ENCODE data around the gene CEACAM8. TPM values are rescaled to one million over a fixed set of nuclear protein-coding genes. Genes with fewer than 3 reads are reported as not detected.
"Not testable (repeated sequence)": the region's sequence is repeated elsewhere in the genome, so short reads cannot be mapped to it uniquely, and the experiment has no call there.

The CEACAM8 gene
- polyA plus RNA-seq, 1 donor, result 0.03 TPM

DNA sequence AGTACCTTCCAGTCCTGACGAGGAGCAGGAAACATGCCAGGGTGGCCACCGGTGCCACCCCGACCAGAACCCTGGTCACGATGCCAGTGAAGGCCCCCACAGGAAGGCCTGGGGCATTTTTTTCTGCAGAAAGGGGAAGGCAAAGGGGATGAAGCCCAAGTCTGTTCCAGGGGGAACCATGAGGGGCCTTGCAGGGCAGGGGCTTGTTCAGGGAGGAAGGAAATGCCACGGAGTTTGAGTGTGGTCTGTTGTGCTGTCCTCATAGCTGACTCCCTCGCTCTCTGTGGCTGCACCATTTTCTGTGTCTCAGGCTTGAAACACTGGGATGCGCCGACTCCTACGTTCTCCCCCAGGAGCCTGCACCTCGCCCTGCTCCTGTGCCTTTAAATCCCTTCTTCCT lies 38.9 kb downstream of the CEACAM8 start:
- Histone ChIP-seq H3K27me3 (ENCODE audit: control insufficient read depth, insufficient read depth, low read length) (no peaks in the 10 kb centered on the region), H3K36me3 (ENCODE audit: control insufficient read depth, insufficient read depth, low read length) (no peaks in the 10 kb centered on the region), H3K9me3 (ENCODE audit: control insufficient read depth, low read depth, low read length) (no peaks in the 10 kb centered on the region), H3K27ac (ENCODE audit: low read length) (no peak overlapping the region), H3K4me3 (ENCODE audit: low read length) (no peak overlapping the region), H3K4me1 (ENCODE audit: control insufficient read depth, insufficient read depth, low read length) (no peaks in the 10 kb centered on the region)
- no peak for DNase-seq
- WGBS (ENCODE audit: insufficient coverage, low lambda C conversion rate), result 84% methylated on average over 4 of the region's 10 CpGs

DNA sequence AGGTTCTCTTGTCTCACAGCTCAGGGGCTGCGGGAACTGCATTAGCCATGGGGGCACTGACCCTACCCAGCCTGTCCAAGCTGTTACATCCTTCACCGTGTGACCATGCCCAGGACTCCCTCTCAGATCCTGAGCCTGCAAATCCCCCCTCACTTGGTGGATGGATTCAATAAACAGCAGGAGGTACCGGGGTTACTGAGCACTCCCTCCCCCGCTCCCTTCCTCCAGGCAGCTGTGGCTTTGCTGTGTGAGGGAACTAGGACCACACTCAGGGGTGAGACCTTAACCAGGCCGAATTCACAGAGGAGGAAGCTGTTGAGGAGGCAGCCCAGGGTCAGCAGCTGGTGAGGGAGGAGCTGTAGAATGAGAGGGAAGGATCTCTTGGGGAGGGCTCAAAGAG lies 39.4 kb downstream of the CEACAM8 start:
- WGBS (ENCODE audit: insufficient coverage, low lambda C conversion rate), result no CpG with 5 or more reads among the region's 5 CpGs
- DNase-seq, result no peak

DNA sequence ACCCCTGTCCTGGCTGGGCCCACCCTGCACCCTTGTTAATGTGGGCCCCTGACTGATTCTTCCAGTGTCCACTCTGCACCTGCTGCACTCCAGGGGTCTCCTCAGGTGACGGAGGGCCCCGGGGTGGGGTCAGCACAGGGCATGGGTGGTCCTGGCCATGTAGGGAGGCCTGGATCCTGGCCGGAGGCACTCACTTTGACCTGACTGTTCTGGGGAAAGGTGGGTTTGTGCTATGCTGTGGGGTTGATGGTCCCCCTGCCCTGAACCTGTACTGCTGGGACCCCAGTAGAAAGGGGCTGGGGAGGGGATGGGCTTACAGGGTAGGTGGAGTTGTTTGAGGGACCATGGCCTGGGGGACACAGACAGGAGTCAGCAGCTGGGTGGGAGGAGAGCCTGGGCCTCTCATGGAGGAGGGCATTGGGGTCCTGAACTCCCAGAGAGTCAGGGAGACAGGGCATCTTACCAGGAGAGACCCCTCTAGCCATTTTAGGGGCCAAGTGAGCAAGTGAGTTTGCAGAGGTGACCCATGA lies 40.6 kb downstream of the CEACAM8 start:
- Histone ChIP-seq H3K36me3 (ENCODE audit: control insufficient read depth, insufficient read depth, low read length) (no peaks in the 10 kb centered on the region), H3K4me1 (ENCODE audit: control insufficient read depth, insufficient read depth, low read length) (no peaks in the 10 kb centered on the region), H3K27ac (ENCODE audit: low read length) (no peak overlapping the region), H3K27me3 (ENCODE audit: control insufficient read depth, insufficient read depth, low read length) (no peaks in the 10 kb centered on the region), H3K4me3 (ENCODE audit: low read length) (no peak overlapping the region), H3K9me3 (ENCODE audit: control insufficient read depth, low read depth, low read length) (no peaks in the 10 kb centered on the region)
- DNase-seq, result no peak
- no CpG with 5 or more reads among the region's 3 CpGs for WGBS (ENCODE audit: insufficient coverage, low lambda C conversion rate)

More for the DNA sequence above, 39.4 kb downstream of the CEACAM8 start:
- H3K9me3 ChIP-seq (ENCODE audit: control insufficient read depth, low read depth, low read length), result no peaks in the 10 kb centered on the region
- H3K4me1 ChIP-seq (ENCODE audit: control insufficient read depth, insufficient read depth, low read length), result no peaks in the 10 kb centered on the region
- no peaks in the 10 kb centered on the region for H3K36me3 ChIP-seq (ENCODE audit: control insufficient read depth, insufficient read depth, low read length)
- H3K4me3 ChIP-seq (ENCODE audit: low read length), result no peak overlapping the region
- H3K27me3 ChIP-seq (ENCODE audit: control insufficient read depth, insufficient read depth, low read length), result no peaks in the 10 kb centered on the region
- H3K27ac ChIP-seq (ENCODE audit: low read length), result no peak overlapping the region

DNA sequence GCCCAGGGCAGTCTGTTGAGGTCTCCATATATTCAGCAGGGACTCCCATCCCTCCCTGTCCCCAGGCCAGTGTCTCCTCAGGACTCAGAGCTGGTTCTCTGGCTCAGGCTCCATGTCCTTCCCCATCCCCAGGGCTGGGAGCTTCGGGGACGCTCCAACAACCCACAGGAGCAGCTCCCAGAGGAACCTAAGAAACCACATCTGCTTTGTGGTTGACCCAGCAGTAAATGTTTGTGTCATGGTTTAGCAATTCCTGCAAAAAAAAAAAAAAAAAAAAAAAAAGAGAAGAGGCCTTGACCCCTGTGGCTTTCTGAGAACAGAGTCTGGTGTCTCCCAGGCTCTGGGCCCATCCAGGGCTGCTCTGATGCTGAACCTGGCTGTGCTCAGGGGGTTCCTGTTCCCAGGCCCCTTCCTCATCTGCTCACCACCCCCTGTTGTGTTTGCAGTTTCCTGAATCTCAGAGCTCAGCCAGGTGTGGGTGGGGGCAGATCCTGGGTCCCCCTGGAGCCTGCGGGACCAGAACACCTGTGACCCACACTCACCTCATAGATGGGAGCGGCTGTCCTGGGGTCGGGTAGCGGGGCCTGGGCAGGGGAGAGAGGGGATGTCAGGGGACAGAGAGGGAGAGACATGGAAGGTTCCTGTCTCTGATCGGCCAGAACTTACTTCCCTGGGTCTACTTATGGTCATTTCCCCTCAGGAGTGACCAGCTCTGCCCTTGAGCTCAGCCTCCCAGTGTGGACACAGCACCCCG lies 41.3 kb downstream of the CEACAM8 start:
- Histone ChIP-seq H3K4me3 (ENCODE audit: low read length) (no peak overlapping the region), H3K9me3 (ENCODE audit: control insufficient read depth, low read depth, low read length) (no peaks in the 10 kb centered on the region), H3K27me3 (ENCODE audit: control insufficient read depth, insufficient read depth, low read length) (no peaks in the 10 kb centered on the region), H3K27ac (ENCODE audit: low read length) (no peak overlapping the region), H3K4me1 (ENCODE audit: control insufficient read depth, insufficient read depth, low read length) (no peaks in the 10 kb centered on the region), H3K36me3 (ENCODE audit: control insufficient read depth, insufficient read depth, low read length) (no peaks in the 10 kb centered on the region)
- no CpG with 5 or more reads among the region's 8 CpGs for WGBS (ENCODE audit: insufficient coverage, low lambda C conversion rate)
- DNase-seq, result no peak

DNA sequence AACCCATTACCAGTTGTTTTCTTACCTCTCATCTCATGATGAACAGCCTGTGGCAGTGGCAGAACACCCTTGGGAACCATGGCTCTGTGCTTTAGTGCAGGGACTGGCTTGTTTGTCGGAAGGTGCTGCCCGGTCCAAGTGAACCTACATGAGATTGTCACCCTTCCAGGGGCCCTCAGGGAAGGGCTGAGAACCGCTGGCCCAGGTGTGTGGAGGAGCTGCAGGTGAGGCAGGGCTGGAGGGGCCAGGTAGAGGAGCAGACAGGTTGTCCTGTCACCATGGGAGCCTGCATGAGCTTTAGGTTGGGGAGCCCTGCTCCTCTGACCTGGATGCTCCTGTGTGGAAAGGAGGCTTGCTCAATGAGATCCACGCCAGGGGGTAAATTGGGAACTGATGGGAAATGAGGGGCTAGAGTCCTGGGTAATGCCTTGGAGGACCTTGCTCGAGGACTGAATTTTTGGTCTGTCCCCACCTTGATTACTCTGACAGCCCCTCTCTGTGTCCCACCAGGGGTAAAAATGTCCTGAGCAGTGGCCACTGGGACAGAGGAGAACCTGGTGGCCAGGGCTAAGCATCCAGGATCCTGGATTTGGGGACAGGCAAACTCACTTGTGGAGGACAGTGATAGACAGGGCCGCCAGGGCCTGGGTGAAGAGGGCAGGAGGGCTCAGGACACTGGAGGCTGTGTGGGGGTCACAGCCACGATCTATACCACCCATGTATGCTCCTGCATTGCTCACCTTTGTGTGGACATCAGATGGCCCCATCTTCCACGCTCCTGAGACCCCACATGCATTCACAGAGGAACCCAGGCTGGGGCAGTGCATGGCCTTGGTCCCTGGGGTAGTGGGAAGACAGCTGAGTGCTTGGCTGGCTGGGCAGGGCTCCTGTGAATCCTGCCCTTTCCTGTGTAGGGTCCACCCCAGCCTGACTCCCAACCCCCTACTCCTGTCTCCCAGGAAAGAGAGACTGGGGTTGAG lies 42.3 kb downstream of the CEACAM8 start:
- no peak overlapping the region for H3K27ac ChIP-seq (ENCODE audit: low read length)
- no peaks in the 10 kb centered on the region for H3K9me3 ChIP-seq (ENCODE audit: control insufficient read depth, low read depth, low read length)
- H3K4me3 ChIP-seq (ENCODE audit: low read length), result no peak overlapping the region
- H3K4me1 ChIP-seq (ENCODE audit: control insufficient read depth, insufficient read depth, low read length), result no peaks in the 10 kb centered on the region
- WGBS (ENCODE audit: insufficient coverage, low lambda C conversion rate), result no CpG with 5 or more reads among the region's 8 CpGs
- no peaks in the 10 kb centered on the region for H3K27me3 ChIP-seq (ENCODE audit: control insufficient read depth, insufficient read depth, low read length)
- no peak for DNase-seq
- H3K36me3 ChIP-seq (ENCODE audit: control insufficient read depth, insufficient read depth, low read length), result no peaks in the 10 kb centered on the region

DNA sequence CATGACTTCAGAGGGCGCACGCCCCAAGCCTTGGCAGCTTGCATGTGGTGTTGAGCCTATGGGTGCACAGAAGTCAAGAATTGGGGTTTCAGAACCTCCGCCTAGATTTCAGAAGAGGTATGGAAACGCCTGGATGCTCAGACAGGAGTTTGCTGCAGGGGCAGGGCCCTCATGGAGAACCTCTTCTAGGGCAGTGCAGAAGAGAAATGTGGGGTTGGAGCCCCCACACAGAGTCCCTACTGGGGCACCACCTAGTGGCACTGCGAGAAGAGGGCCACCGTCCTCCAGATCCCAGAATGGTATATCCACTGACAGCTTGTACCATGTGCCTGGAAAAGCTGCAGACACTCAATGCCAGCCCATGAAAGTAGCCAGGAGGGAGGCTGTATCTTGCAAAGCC lies 44.2 kb downstream of the CEACAM8 start:
- WGBS (ENCODE audit: insufficient coverage, low lambda C conversion rate), result no CpG with 5 or more reads among the region's 6 CpGs
- H3K27me3 ChIP-seq (ENCODE audit: control insufficient read depth, insufficient read depth, low read length), result not testable (repeated sequence)

DNA sequence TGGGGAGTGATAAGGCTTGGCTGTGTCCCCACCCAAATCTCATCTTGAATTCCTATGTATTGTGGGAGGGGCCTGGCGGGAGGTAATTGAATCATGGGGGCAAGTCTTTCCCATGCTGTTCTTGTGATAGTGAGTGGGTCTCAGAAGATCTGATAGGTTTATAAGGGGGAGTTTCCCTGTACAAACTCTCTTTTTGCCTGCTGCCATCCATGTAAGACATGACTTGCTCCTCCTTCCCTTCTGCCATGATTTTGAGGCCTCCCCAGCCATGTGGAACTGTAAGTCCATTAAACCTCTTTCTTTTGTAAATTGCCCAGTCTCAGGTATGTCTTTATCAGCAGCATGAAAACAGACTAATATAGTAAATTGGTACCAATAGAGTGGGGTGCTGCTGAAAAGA lies 45.7 kb downstream of the CEACAM8 start:
- H3K27ac ChIP-seq (ENCODE audit: low read length); H3K27me3 ChIP-seq (ENCODE audit: control insufficient read depth, insufficient read depth, low read length); H3K36me3 ChIP-seq (ENCODE audit: control insufficient read depth, insufficient read depth, low read length); H3K9me3 ChIP-seq (ENCODE audit: control insufficient read depth, low read depth, low read length); H3K4me3 ChIP-seq (ENCODE audit: low read length); H3K4me1 ChIP-seq (ENCODE audit: control insufficient read depth, insufficient read depth, low read length); DNase-seq: not testable (repeated sequence)
- no CpG with 5 or more reads among the region's 1 CpG for WGBS (ENCODE audit: insufficient coverage, low lambda C conversion rate)

More for the DNA sequence above, 44.2 kb downstream of the CEACAM8 start:
- not testable (repeated sequence) for H3K4me1 ChIP-seq (ENCODE audit: control insufficient read depth, insufficient read depth, low read length); H3K27ac ChIP-seq (ENCODE audit: low read length); DNase-seq; H3K4me3 ChIP-seq (ENCODE audit: low read length); H3K36me3 ChIP-seq (ENCODE audit: control insufficient read depth, insufficient read depth, low read length); H3K9me3 ChIP-seq (ENCODE audit: control insufficient read depth, low read depth, low read length)

DNA sequence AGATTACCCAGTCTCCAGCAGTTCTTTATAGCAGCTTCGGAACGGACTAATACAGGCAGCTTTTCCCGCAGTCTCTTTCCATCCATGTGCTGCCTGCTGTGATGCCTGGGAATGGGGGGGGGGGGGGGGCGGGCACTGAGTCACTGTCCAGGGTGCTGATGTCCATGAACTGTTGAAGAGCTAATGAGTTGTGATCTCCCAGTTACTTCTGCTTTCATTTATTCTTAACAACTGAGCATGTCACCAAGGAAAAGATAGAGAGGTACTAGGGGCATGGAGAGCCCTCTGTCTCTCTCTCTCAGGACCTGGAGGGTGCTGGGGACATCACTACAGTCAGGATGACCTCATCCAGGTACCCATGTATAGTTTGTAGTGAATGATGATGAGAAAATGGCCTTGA lies 46.2 kb downstream of the CEACAM8 start:
- DNase-seq, result no peak
- WGBS (ENCODE audit: insufficient coverage, low lambda C conversion rate), result no CpG with 5 or more reads among the region's 4 CpGs
- Histone ChIP-seq H3K4me1 (ENCODE audit: control insufficient read depth, insufficient read depth, low read length) (no peaks in the 10 kb centered on the region), H3K4me3 (ENCODE audit: low read length) (no peak overlapping the region), H3K36me3 (ENCODE audit: control insufficient read depth, insufficient read depth, low read length) (no peaks in the 10 kb centered on the region), H3K9me3 (ENCODE audit: control insufficient read depth, low read depth, low read length) (no peaks in the 10 kb centered on the region), H3K27ac (ENCODE audit: low read length) (no peak overlapping the region), H3K27me3 (ENCODE audit: control insufficient read depth, insufficient read depth, low read length) (peaks cover 3% of the 10 kb centered on the region)

DNA sequence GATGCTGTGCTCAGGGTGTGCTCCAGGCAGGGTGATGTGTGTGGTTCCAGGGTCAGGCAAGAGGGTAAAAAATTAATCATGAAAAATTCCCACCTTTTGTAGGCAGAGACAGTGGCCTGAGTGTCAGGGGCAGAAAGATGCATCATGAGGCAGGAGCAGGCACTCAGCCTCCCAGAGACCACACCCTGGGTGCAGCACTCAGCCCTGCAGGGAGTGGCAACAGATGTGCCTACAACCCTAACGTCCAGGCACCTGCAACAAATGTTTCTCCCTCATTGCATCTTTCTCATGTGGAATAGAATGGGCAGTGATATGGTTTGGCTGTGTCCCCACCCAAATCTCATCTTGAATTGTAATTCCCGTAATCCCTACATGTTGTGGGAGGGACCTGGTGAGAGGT lies 46.8 kb downstream of the CEACAM8 start:
- no peaks in the 10 kb centered on the region for H3K36me3 ChIP-seq (ENCODE audit: control insufficient read depth, insufficient read depth, low read length)
- no peak for DNase-seq
- no peak overlapping the region for H3K4me3 ChIP-seq (ENCODE audit: low read length)
- H3K27me3 ChIP-seq (ENCODE audit: control insufficient read depth, insufficient read depth, low read length), result peaks cover 3% of the 10 kb centered on the region
- H3K27ac ChIP-seq (ENCODE audit: low read length), result no peak overlapping the region
- no peaks in the 10 kb centered on the region for H3K9me3 ChIP-seq (ENCODE audit: control insufficient read depth, low read depth, low read length)
- no CpG with 5 or more reads among the region's 2 CpGs for WGBS (ENCODE audit: insufficient coverage, low lambda C conversion rate)
- no peaks in the 10 kb centered on the region for H3K4me1 ChIP-seq (ENCODE audit: control insufficient read depth, insufficient read depth, low read length)

DNA sequence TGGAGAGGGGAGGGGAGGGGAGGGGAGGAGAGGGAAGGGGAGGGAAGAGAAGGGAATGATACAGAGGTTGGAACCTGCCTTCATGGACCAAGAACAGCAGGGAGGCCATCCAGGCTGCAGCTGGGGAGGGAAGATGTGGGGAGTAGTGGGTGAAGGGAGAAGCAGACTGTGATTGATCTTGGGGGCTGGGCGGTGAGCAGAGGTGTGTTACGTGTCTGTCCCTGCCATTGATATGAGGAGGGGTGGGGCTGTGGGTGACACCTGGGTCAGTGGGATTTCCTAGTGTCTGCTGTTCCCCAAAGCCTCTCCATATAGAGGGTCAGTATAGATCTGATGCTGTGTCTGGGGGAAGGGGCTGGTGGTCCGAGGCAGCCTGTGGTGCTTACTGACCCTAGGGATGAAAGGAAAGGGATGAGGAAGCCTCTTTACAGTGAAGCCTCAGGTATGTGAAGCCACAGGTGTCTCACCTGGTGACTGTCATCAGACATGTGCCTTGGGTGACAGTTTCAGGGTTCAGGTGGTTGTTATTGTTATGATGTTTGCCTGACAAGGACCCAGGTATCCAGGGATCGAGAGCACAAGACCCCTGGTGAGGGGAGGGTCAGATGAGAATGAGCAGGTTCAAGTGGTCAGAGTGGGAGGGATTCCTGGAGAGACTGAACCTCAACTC lies 47.8 kb downstream of the CEACAM8 start:
- no CpG with 5 or more reads among the region's 4 CpGs for WGBS (ENCODE audit: insufficient coverage, low lambda C conversion rate)
- Histone ChIP-seq H3K27ac (ENCODE audit: low read length) (no peak overlapping the region), H3K27me3 (ENCODE audit: control insufficient read depth, insufficient read depth, low read length) (peaks cover 3% of the 10 kb centered on the region), H3K36me3 (ENCODE audit: control insufficient read depth, insufficient read depth, low read length) (no peaks in the 10 kb centered on the region), H3K9me3 (ENCODE audit: control insufficient read depth, low read depth, low read length) (no peaks in the 10 kb centered on the region), H3K4me3 (ENCODE audit: low read length) (no peak overlapping the region), H3K4me1 (ENCODE audit: control insufficient read depth, insufficient read depth, low read length) (no peaks in the 10 kb centered on the region)
- DNase-seq, result no peak

Data from large intestine (tissue), 3 donors.